MM.1S (cell line): ENCODE results near the gene MRPS23.
"Not testable (repeated sequence)": the region's sequence is repeated elsewhere in the genome, so short reads cannot be mapped to it uniquely, and the experiment has no call there.

ENCODE experiments used
- DNase-seq: peaks from one replicate; pipeline ENCODE4 v3.0.0-alpha.2; 2015
- H2AFZ ChIP-seq: fragments of 300-600 bp; sonication (generic); 2 replicates; pipeline ENCODE4 v1.6.0; 2016; ENCODE audit warnings: antibody characterized with exemption, low read length
- H3F3A ChIP-seq: fragments of 300-600 bp; sonication (generic); 2 replicates; pipeline ENCODE4 v1.6.1; 2016; ENCODE audit warnings: mild to moderate bottlenecking, antibody characterized with exemption, low read length, moderate library complexity, mixed read lengths; ENCODE audit not compliant: insufficient read depth
- H3K27ac ChIP-seq: fragments of 300-600 bp; sonication (generic); 2 replicates; pipeline ENCODE4 v1.5.1; 2016; ENCODE audit warnings: mild to moderate bottlenecking, low read length
- H3K27me3 ChIP-seq: fragments of 300-600 bp; sonication (generic); replicated peaks from 2 replicates; pipeline ENCODE4 v1.6.0; 2016; ENCODE audit warnings: low read length; ENCODE audit not compliant: insufficient read depth
- H3K36me3 ChIP-seq: fragments of 300-600 bp; sonication (generic); replicated peaks from 2 replicates; pipeline ENCODE4 v1.6.1; 2016; ENCODE audit warnings: mild to moderate bottlenecking, low read length, mixed read lengths; ENCODE audit not compliant: insufficient read depth
- H3K4me1 ChIP-seq: fragments of 300-600 bp; sonication (generic); 2 replicates; pipeline ENCODE4 v1.6.1; 2016; ENCODE audit warnings: low read length, mixed read lengths
- H3K4me2 ChIP-seq: fragments of 300-600 bp; sonication (generic); 2 replicates; pipeline ENCODE4 v1.6.0; 2016; ENCODE audit warnings: low read depth, low read length
- H3K4me3 ChIP-seq: fragments of 300-600 bp; sonication (generic); 2 replicates; pipeline ENCODE4 v1.5.1; 2016; ENCODE audit warnings: low read length, mixed read lengths
- H3K79me2 ChIP-seq: fragments of 300-600 bp; sonication (generic); 2 replicates; pipeline ENCODE4 v1.6.1; 2016; ENCODE audit warnings: mixed run types, low read length, mixed read lengths
- H3K9ac ChIP-seq: fragments of 300-600 bp; sonication (generic); 2 replicates; pipeline ENCODE4 v1.6.1; 2016; ENCODE audit warnings: low read length, mixed read lengths
- H3K9me2 ChIP-seq: fragments of 300-600 bp; sonication (generic); replicated peaks from 2 replicates; pipeline ENCODE4 v1.6.1; 2016; ENCODE audit warnings: mild to moderate bottlenecking, low read length, mixed read lengths; ENCODE audit not compliant: insufficient read depth
- H3K9me3 ChIP-seq: fragments of 300-600 bp; sonication (generic); replicated peaks from 2 replicates; pipeline ENCODE4 v1.6.1; 2016; ENCODE audit warnings: mild to moderate bottlenecking, low read length, mixed read lengths; ENCODE audit not compliant: insufficient read depth
- H4K20me1 ChIP-seq: fragments of 300-600 bp; sonication (generic); 2 replicates; pipeline ENCODE4 v1.6.1; 2016; ENCODE audit warnings: mild to moderate bottlenecking, low read length, moderate library complexity, mixed read lengths; ENCODE audit not compliant: insufficient read depth
- EZH2 ChIP-seq: fragments of 300-600 bp; sonication (generic); optimal IDR thresholded peaks from 2 replicates; pipeline ENCODE3; 2017; ENCODE audit warnings: low read depth, mild to moderate bottlenecking, antibody characterized with exemption, low read length, mixed read lengths
- EZH2phosphoT487 ChIP-seq: fragments of 300-600 bp; sonication (generic); IDR thresholded peaks from 2 replicates; pipeline ENCODE4 v1.6.1; 2018; ENCODE audit warnings: antibody characterized with exemption, low read length
- TF ChIP-seq, protein P1 (sequence below): fragments of 300-600 bp; sonication (generic); IDR thresholded peaks from 2 replicates; pipeline ENCODE4 v1.5.1; 2016; ENCODE audit warnings: antibody characterized with exemption, low read length, mixed read lengths

Gene MRPS23

DNA sequence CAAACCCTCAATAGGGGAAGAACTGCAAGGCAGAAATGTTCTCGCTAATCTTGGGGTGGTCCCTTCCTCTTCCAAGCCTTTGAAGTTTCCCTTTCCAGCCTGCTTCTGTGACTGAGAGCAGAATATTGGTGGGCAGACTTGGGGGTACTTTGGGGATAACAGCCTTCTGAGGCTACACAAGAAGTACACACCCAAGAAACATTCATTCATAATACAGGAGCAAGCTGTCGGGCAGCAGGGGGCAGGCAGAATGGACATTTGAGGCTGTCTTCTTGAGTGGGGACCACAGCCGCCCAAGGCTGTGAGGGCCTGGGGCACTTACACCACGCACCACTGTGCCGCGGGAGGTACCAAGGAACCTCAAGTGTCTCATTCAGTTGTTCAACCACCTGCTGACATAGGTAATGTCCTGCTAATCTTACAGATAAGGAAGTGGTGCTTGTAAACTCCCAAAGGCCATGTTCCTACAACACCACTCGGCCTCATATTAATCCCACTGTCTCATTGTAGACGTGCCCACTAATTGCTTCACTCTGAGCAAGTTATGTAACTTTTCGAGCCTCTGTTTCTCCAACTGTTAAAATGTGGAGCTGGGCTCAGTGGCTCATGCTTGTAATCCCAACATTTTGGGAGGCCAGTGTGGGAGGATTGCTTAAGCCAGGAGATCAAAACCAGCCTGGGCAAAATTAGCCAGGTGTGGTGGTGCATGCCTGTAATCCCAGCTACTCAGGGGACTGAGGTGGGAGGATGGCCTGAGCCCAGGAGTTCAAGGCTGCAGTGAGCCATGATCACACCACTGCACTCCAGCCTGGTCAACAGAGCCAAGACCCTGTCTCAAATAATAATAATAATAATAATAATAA is 2.5 kb upstream of the MRPS23 start:
- H3K27me3 ChIP-seq: no peaks in the 10 kb centered on the region
- no peaks in the 10 kb centered on the region for H3K9me3 ChIP-seq
- H2AFZ ChIP-seq: no peak overlapping the region
- H3K4me1 ChIP-seq: peaks cover 10% of the 10 kb centered on the region; the same call in 1 of the 2 replicates
- no peaks in the 10 kb centered on the region for H3K36me3 ChIP-seq
- H3K27ac ChIP-seq: no peak overlapping the region
- TF ChIP-seq EZH2 (no peak), EZH2phosphoT487 (no peak)
- TF ChIP-seq, protein P1, sequence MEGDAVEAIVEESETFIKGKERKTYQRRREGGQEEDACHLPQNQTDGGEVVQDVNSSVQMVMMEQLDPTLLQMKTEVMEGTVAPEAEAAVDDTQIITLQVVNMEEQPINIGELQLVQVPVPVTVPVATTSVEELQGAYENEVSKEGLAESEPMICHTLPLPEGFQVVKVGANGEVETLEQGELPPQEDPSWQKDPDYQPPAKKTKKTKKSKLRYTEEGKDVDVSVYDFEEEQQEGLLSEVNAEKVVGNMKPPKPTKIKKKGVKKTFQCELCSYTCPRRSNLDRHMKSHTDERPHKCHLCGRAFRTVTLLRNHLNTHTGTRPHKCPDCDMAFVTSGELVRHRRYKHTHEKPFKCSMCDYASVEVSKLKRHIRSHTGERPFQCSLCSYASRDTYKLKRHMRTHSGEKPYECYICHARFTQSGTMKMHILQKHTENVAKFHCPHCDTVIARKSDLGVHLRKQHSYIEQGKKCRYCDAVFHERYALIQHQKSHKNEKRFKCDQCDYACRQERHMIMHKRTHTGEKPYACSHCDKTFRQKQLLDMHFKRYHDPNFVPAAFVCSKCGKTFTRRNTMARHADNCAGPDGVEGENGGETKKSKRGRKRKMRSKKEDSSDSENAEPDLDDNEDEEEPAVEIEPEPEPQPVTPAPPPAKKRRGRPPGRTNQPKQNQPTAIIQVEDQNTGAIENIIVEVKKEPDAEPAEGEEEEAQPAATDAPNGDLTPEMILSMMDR: no peak
- no peaks in the 10 kb centered on the region for H4K20me1 ChIP-seq
- no peak overlapping the region for H3K4me3 ChIP-seq
- no peak overlapping the region for H3K9ac ChIP-seq
- no peaks in the 10 kb centered on the region for H3K9me2 ChIP-seq
- peaks cover 22% of the 10 kb centered on the region for H3K79me2 ChIP-seq
- H3K4me2 ChIP-seq: no peak overlapping the region
- H3F3A ChIP-seq: 0 out of 2 replicates have a peak, but pooled peaks cover 7% of the 10 kb centered on the region
- DNase-seq: no peak

GRCh38 chr17:57849163-57849873 is 526 bp downstream of the MRPS23 start:
- Histone ChIP-seq H3K27ac (peak overlapping the region; percentile 13; the same call in 1 of the 2 replicates), H3K79me2 (peaks cover 29% of the 10 kb centered on the region)
- no peak for DNase-seq

DNA sequence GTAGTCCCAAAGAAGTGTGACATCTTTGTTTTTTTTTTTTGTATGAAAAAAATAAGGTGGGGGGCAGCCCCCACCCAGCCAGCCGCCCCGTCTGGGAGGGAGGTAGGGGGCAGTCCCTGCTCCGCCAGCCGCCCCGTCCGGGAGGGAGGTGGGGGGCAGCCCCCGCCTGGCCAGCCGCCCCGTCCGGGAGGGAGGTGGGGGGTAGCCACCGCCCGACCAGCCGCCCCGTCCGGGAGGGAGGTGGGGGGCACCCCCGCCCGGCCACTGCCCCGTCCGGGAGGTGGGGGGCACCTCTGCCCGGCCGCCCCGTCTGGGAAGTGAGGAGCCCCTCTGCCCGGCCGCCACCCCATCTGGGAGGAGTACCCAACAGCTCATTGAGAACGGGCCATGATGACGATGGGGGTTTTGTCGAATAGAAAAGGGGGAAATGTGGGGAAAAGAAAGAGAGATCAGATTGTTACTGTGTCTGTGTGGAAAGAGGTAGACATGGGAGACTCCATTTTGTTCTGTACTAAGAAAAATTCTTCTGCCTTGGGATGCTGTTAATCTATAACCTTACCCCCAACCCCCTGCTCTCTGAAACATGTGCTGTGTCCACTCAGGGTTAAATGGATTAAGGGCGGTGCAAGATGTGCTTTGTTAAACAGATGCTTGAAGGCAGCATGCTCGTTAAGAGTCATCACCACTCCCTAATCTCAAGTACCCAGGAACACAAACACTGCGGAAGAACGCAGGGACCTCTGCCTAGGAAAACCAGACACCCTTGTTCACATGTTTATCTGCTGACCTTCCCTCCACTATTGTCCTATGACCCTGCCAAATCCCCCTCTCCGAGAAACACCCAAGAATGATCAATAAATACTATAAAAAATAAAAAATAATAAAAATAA is 3.5 kb downstream of the MRPS23 start:
- not testable (repeated sequence) for H3K4me1 ChIP-seq, H3K27me3 ChIP-seq, DNase-seq, H3K36me3 ChIP-seq, H3K4me2 ChIP-seq, H3K9ac ChIP-seq, H3K9me2 ChIP-seq, H3K27ac ChIP-seq, H4K20me1 ChIP-seq, H3K9me3 ChIP-seq, H2AFZ ChIP-seq, H3K4me3 ChIP-seq, H3F3A ChIP-seq
- peaks cover 36% of the 10 kb centered on the region for H3K79me2 ChIP-seq

More at GRCh38 chr17:57849163-57849873, 526 bp downstream of the MRPS23 start:
- peak overlapping the region; percentile 78 for H3K4me2 ChIP-seq
- 0 out of 2 replicates have a peak, but pooled peaks cover 3% of the 10 kb centered on the region for H3K36me3 ChIP-seq
- H4K20me1 ChIP-seq: no peaks in the 10 kb centered on the region
- peak overlapping the region; percentile 93 for H3K4me3 ChIP-seq
- TF ChIP-seq EZH2 (no peak), EZH2phosphoT487 (no peak)
- TF ChIP-seq, protein P1: no peak
- H3K9me3 ChIP-seq: no peaks in the 10 kb centered on the region
- peak overlapping the region; percentile 59 for H3K9ac ChIP-seq
- H3F3A ChIP-seq: 0 out of 2 replicates have a peak, but pooled peaks cover 7% of the 10 kb centered on the region
- H2AFZ ChIP-seq: peak overlapping the region; percentile 79
- no peaks in the 10 kb centered on the region for H3K9me2 ChIP-seq
- H3K27me3 ChIP-seq: no peaks in the 10 kb centered on the region
- H3K4me1 ChIP-seq: peaks cover 10% of the 10 kb centered on the region; the same call in 1 of the 2 replicates
